SH-SY5Y (cell line): Measurements from ENCODE around the gene CACNG8.

Experiments used
- GATA2 ChIP-seq: IDR thresholded peaks from 2 replicates; pipeline ENCODE4 v1.6.1; 2011; ENCODE audit warnings: mild to moderate bottlenecking, low read depth, low read length
- GATA3 ChIP-seq: IDR thresholded peaks from 2 replicates; pipeline ENCODE4 v1.6.1; 2011; ENCODE audit warnings: low read depth, mild to moderate bottlenecking, low read length, moderate library complexity

- no peak for TF ChIP-seq GATA3
- TF ChIP-seq GATA2 = no peak
These were observed 18.3 kb upstream of the CACNG8 start for GRCh38 chr19:53944416-53944815.
